Panc1 (cell line): ENCODE data around the gene SLC2A6.

Source experiments
- CTCF ChIP-seq: fragments of 450-650 bp; IDR thresholded peaks from 2 replicates; pipeline ENCODE4 v1.5.1; 2017; ENCODE audit warnings: mild to moderate bottlenecking
- POLR2AphosphoS5 ChIP-seq: IDR thresholded peaks from 2 replicates; pipeline ENCODE4 v1.6.1; 2012; ENCODE audit warnings: mild to moderate bottlenecking, low read depth, low read length, moderate library complexity
- REST ChIP-seq, 2 experiments: IDR thresholded peaks; 2 replicates each; pipeline ENCODE4 v1.6.1; 2011 to 2012; ENCODE audit warnings: low read depth in 2 of 2, control low read depth in 1 of 2, low read length in 1 of 2, mild to moderate bottlenecking in 1 of 2, moderate library complexity in 1 of 2; ENCODE audit not compliant: insufficient read depth in 1 of 2

- TF ChIP-seq CTCF (no peak), POLR2AphosphoS5 (no peak), REST (IDR thresholded peaks at IDR 0.05; ENCODE audit: insufficient read depth in 1 of 2, low read depth in 2 of 2, low read length in 1 of 2) (no peak)
Observed at GRCh38 chr9:133496861-133497842, 18.3 kb upstream of the SLC2A6 start.
